Cardiac septum (tissue), 1 donor: ENCODE results near the gene DUS4L. TPM values are rescaled to one million over a fixed set of nuclear protein-coding genes. Genes with fewer than 3 reads are reported as not detected.
A peak's percentile ranks its signal among the peaks of the same experiment; 100 is the strongest.

Source experiments
- DNase-seq: peaks from one replicate; pipeline ENCODE4 v3.0.0-alpha.2; 2020; ENCODE audit warnings: low spot score
- intact Hi-C: fragments of 100-400 bp; cut with DNase I; formaldehyde crosslinking; loops from one replicate; pipeline ENCODE4 v1.14.0; 2022
- total RNA-seq: library from RNA; stranded (reverse); fragmentation: NEBNext Ultra II Directional; extraction: Animal tissue kit (Norgen Biotek cat#: 25700); gene quantifications from one replicate; pipeline ENCODE4 v1.2.1, GENCODE V29; 2021
- donor health status: DM: no; HTN: no; CAD: no.

The DUS4L gene
- total RNA-seq, 1 donor from 2014 or later = 7.9 TPM

DNA sequence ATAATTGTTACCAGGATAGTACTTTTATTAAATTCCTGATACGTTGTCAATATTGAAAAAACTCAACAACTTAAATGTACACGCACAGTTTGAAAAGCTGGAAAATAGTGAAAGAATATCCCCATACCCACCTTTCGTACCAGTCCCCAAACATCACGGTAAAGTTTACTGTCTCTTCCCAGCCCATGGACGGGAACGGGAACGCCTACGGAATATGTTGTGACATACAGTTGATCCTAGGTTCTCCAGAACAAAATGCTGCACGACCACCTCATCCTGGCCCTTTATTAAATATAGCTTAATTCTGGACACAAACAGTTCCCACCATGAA, 15.7 kb downstream of the DUS4L start:
- intact Hi-C loops = no loop called here
- DNase-seq = no peak

DNA sequence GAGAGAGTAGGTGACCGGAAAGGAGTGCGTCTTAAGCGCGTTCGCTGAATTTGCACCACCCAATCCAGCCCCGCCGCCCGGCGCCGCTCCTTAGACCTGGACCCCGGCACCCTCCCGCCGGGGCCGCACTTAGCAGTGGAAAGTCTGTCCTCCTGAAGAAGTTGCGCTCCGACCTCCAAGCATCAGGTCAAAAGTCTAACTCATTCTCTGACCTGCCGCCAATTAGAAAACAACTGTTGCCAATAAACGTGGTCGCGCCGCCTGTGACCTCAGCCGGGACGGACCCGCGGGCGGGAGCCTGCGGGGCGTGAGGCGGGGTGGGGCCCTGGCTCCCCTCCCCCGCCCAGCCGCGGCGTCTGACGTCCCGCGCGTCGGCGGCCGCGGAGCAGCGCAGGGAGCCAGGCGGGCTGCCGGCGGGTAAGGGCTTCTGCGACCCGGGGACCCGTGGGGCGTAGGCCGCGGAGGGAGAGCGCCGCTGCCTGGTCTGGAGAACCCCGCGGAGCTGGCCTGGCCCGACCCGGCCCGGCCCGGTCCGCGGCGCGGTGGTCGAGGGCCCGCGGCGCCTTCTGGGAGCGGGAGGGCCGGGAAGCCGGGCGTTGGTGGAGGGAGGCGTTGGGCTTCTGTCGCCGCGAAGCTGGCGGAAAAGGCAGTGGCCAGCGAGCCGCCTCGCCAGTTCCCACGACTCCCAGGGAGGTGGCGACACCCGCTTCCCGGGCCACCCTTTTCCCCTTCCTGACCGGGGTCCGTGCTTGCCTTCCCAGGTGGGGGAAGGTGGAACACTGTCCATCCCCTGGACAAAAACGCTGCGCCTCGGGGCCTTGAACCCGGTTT, 16.3 kb downstream of the DUS4L start, which contains the start of gene BCAP29:
TSS of gene BCAP29 (plus strand) at position 362 of the 831 bp plus-strand sequence. CDS start 527 bp downstream, outside the sequence.
- peak; percentile 92 for DNase-seq
- intact Hi-C loops = loop anchor here (1.0 to 2.0 kb wide), 4 partner anchors 15 to 412 kb away; no protein-coding TSS in a partner anchor

GRCh38 chr7:107580716-107581383, 17.1 kb downstream of the DUS4L start:
- no peak for DNase-seq
- intact Hi-C loops = loop anchor here (1.0 to 2.0 kb wide), 4 partner anchors 14 to 413 kb away; no protein-coding TSS in a partner anchor

GRCh38 chr7:107581387-107582013, 17.7 kb downstream of the DUS4L start:
- intact Hi-C loops = loop anchor here (2.0 kb wide), 3 partner anchors 13 to 107 kb away; no protein-coding TSS in a partner anchor
- no peak for DNase-seq

- no peak for DNase-seq
- intact Hi-C loops = no loop called here
Observed at GRCh38 chr7:107582875-107583274, 19.1 kb downstream of the DUS4L start.

GRCh38 chr7:107584716-107585115, 20.9 kb downstream of the DUS4L start:
- intact Hi-C loops = no loop called here
- no peak for DNase-seq

DNA sequence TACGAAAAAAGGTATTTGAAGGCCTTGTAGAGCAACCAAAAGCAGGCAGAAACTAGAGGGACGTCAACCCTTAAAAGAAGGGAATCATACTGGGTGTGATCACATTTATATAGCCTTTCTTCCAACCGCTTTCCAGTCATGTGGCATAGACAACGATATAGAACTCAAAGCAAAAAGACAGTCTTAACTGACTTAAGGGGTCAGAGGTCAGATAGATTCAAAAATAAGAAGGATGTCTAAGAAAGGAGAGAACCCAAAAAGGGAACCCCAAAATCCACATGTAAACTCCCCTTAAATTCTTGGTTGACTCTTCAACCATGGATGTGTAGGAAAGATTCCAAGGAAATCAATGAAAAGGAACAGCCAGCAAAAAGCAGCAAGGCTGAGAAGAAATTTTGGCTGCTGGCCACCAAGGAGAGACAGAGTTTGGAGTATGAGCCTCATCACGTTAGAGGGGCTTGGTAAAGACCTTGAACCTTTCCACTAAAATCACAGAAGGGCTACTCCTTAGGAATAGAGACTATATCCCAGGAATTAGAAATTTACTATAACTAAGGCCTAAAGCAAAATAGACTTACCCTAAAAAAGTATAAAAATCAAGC, 24.9 kb downstream of the DUS4L start:
- no peak for DNase-seq
- intact Hi-C loops = no loop called here

- intact Hi-C loops = no loop called here
- no peak for DNase-seq
Observed at GRCh38 chr7:107591421-107591820, 27.6 kb downstream of the DUS4L start.

- DNase-seq = no peak
- intact Hi-C loops = no loop called here
Observed at GRCh38 chr7:107592361-107593024, 28.7 kb downstream of the DUS4L start.

DNA sequence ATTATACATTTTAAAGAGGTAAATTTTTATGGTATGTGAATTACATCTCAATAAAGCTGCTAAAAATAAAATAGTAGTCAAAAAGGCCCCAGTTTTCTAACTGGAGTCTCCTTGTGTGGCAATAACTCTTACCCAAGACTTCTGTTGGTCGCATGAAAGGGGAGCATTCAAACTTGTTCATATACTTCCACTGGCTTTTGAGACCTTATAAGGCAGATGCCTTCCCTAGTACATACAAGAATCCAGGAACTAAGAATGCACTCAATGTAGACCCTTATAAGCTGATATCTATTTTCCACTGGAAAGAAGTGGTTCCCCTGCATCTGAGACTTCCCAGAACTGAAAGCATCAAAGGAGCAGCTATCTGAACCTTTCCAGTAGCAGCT, 29.2 kb downstream of the DUS4L start:
- intact Hi-C loops = no loop called here
- no peak for DNase-seq

DNA sequence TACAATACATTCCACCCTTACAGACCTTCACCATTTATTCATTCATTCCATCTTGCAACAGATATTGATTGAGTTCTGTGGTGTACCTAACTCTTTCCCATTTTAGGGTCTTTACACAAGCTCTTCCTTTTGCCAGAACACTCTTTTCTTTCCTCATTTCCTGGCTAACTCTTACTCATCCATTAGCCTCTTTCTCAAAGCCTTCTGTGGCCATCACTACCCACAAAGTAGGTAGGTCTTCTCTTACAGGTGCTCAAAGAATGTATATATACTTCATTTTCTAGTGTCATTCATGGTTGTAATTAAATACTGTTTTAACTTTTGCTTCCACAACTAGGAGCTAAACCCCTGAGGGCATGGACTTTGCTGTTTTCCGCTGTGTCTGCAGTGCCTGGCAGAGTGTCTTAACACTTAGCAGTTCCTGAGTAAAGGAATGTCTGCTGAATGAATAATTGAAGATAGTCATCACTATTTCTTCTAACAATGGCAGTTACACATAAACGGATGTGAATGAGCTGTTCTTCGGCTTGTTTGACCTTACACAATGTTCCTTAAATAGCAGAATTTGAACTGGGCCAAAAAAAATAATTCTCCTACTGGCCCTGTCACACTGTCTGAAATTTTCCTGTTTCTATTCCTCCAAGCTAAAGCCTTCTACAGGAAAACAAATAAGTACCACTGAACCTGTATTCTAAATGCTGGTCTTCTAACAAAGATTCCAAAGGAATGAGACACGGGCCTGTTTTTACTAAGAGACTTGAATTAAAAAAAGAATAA, 31.4 kb downstream of the DUS4L start:
- intact Hi-C loops = loop anchor here (2.0 kb wide), 1 partner anchor 14 kb away; the partner anchor contains the start of gene BCAP29
- DNase-seq = no peak

DNA sequence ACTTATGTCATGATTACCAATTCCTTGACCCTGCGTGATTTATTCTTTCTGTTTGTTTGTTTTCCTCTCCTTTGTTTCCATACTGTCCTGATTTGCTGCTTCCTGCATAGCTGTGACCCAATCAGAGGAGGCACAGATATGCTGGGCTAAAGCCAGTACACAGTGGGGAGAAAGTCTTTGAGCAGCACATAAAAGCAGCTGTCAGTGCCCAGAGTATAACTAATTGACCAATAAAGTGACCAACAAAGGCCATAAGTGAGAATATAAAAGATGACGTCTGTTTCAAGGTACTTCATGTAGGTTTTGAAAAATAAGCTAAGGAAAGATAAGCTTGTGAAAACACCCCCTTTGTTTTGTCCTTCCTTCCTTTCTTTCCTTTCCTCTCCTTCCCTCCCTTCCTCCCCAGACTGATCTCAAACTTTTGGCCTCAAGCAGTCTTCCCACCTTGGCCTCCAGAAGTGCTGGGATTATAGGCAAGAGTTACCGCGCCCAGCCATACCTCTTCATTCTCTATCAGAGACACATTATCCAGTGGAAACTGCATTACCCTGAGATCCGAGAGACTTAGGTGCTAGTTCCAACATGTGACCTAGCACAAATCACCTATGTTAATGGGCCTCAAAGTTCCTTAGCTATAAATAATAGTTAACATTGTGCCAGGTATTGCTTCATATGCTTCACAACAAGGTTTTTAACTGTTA, 33.3 kb downstream of the DUS4L start:
- DNase-seq = no peak
- intact Hi-C loops = no loop called here

DNA sequence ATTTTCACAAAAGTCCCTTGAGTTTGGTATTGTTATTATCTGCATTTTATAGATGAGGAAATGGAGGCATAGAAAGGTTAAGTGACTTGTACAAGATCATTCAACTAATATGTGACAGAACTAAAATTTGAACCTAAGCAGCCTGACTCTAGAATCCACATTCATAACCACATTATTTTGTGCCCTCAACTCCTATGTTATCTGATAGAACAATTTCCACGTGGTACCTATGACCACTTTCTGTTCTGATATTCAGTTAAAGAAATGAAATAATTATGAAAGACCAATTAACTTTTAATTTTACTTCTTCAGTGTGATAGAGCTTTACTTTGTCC, 33.8 kb downstream of the DUS4L start:
- DNase-seq = no peak
- intact Hi-C loops = no loop called here

DNA sequence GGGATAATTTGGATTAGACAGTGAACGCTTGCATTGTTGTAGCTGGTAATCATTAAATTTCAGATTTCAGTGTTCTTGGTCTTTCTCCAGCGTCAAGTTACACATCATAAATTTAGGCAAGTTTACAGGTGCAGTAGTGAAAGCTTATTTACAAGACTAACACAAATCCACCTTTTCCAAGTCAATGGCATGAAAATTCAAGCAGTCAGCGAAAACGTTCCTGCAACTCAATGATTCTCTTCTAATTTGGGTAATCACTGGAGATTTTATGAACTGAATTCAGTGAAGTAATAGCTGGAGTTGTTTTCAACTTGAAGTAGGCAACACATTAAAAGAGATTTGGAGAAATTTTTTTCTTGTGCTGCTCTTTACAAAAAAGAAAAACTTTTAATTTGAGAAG, 34.2 kb downstream of the DUS4L start:
- intact Hi-C loops = no loop called here
- no peak for DNase-seq

DNA sequence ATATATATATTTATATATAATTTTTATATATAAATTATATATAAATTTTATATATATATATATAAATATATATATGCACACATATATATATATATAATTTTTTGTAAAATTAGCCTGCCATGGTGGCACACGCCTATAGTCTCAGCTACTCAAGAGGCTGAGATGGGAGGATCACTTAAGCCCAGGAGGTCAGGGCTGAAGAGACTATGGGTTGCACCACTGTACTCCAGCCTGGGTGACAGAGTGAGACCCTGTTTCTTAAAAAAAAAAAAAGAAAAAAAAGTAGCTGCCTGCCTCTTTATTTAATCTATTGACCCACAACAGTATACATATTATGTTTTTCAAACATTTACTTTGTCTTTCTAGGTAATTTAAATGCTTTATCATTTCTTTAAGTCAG, 35.5 kb downstream of the DUS4L start:
- no peak for DNase-seq
- intact Hi-C loops = no loop called here

DNA sequence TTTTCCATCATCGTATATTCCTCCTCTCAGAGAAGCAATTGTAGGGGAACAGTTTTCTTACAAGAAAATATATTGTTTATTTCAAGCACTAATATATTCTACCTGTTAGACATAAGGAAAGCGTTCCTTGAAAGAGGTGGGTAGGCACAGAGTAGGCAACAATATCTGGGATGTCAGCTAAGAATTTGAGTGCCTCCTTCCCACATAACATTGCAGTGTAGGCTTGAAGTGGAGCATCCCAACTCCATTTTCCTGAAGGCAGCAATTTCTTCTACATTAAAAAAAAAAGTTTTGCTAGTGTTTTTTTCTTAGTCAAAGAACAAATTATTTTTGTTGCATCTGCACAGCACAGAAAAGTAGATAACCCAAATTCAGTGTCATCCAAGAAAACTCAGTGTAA, 37.0 kb downstream of the DUS4L start:
- DNase-seq = no peak
- intact Hi-C loops = no loop called here

DNA sequence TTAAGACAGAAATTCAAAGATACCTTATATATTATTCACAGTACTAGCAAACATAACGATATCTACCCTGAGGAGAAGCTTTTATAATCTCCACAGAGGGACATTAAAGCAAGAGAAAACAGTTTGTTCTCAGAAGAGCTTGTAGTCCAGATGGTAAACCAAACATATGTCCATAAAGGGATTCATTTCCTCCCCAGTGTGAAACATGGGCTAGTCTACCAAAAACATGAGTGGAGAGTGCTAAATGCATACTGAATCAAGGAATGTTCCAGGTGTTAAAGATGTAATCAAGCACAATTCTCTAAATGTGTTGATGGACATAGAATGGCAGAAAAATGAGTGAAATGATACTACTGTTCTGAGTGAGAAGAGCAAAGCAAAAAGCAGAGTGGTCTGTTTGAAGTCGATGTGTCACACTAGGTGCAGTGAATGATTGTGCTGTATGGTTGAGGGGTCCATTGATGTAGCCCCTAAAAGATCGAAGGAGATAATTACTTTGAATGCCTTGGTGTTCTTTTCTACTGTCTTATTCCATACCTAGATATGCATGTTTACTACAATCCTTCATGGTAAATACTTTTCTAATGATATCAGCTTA, 41.5 kb downstream of the DUS4L start:
- intact Hi-C loops = no loop called here
- no peak for DNase-seq

DNA sequence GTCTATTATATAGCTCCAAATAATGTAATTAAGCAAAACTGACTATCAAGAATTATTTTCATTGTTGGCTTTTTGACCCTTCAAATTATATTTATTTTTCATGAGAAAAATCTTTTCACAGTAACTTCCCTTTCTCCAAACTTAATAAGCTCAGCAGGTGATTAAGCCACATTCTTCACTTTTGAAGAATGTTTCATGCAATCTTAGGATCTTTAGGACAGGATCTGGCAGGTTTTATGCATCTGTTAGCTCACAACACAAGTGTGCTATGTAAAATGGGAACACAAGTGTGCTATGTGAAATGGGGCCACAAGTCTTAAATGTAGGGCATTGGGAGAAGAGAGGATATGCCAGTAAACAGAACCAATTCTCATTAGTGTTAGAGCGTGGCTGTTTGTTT, 42.5 kb downstream of the DUS4L start:
- no peak for DNase-seq
- intact Hi-C loops = no loop called here
